Measurements from ENCODE around the gene SPATC1L. TPM values are rescaled to one million over a fixed set of nuclear protein-coding genes. Genes with fewer than 3 reads are reported as not detected.
"Not testable (repeated sequence)": the region's sequence is repeated elsewhere in the genome, so short reads cannot be mapped to it uniquely, and the experiment has no call there.

Gene SPATC1L
- polyA plus RNA-seq, 5 donors: 7.7 to 18.6 (median 11.1) TPM

DNA sequence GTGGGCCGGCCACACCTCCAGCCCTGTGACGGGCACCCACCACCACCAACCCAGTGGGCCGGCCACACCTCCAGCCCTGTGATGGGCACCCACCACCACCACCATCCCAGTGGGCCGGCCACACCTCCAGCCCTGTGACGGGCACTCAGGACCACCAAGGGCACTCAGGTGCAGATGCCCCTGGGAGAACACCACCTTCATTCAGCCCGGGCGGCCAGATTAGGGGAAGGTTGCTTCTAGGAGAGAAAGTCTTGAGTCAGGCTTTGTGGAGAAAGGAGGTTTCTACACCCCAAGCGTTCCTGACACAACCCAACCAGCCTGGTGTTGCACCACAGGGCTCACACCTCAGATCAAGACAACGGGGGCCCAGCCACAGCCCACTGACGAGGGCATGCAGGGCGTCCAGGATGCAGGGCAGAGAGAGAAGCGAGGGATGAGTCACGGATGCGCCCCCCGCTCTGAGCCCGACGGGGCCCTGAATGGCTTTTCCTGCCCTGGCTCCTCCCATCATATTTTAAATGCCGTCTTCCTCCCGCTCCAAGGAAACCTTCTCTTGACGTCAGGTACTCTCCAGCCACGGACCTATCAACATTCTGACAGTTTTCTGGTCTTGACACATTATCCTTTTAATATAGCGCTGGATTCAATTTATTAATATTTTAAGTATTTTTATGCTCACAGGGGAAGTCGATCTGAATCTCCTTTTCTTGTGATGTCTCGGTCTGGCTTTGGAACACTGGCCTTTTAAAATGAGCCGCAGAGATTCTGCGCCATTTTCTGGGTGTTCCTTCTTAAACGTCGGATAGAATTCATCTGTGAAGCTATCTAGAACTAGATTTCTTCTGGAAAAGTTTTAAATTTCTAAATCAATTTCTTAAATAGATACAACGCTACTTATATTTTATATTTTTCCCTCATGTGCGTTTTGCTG lies 631 bp upstream of the SPATC1L start:
- peak; percentile 94 to 95 for DNase-seq

DNA sequence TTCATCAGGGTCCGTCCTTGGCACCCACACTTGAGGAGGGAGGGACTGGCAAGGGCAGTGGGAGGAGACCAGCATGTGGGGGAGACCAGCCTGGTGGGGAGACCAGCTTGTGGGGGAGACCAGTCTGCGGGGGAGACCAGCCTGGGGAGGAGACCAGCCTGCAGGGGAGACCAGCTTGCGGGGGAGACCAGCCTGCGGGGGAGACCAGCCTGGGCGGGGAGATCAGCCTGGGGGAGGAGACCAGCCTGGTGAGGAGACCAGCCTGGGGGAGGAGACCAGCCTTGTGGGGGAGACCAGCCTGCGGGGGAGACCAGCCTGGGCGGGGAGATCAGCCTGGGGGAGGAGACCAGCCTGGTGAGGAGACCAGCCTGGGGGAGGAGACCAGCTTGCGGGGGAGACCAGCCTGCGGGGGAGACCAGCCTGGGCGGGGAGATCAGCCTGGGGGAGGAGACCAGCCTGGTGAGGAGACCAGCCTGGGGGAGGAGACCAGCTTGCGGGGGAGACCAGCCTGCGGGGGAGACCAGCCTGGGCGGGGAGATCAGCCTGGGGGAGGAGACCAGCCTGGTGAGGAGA lies 836 bp downstream of the SPATC1L start:
- not testable (repeated sequence) for DNase-seq

DNA sequence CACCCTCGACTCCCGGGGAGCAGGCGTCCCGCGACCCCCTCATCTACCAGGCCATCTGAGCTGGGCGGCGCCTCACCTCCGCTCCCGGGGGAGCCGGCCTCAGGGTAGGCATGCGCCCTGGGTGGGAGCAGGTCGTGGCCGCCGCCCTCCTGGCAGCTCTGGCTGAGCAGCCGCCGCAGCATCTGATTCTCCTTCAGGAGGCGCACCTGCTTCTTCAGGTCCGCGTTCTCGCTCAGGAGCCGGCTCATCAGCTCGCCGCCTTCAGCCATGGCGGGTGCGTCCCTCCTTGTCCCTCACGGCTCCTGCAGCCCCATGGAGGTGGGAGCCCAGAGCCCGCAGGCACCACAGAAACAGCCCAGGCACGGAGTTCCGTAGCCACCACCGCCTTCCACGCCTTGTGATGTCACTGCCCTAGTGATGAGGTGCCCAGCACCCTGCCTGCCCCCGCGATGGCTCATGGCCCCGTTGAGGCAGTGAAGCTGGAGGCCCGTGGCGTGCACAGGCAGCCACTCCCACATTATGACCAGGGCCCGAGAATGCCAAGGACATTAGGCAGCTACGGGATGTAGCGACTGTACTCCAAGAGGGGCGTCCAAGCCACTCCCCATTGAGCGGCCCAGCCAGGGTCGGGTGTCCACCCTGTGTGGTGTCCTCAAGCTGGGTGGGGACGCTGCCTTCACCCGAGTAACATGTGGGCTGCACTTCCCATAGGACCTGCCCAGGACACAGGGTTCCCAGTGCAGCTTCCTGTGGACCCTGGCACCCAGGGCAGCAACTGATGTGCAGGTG lies 1.5 kb downstream of the SPATC1L start:
- no peak for DNase-seq

DNA sequence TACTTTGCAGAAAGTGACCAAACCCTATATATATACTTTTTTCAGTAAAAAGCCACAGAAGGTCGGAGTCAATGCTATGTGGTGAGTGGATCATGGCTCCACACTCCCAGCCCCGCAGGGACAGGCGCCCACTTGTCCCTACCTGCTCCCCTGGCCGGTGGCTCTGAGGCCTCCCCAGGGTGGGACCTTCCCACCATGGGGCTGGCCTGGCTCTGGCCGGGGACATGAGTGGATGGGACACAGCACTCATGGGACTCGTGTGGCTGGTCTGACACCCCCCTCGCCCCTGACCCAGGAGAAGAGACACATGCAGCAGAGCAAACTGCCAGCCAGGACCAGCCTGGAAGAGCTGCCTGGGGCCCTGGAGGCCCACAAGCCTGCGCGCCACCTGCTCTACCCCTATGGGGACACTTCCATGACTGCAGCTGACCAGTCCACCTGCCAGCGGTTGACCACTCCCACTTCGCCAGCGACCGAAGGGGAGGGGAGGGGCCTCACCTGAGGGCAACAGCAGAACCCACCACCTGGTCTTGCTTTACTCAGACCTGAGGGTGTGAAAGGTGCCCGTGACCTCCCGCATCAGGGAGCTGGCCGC lies 2.2 kb downstream of the SPATC1L start:
- DNase-seq: no peak

DNA sequence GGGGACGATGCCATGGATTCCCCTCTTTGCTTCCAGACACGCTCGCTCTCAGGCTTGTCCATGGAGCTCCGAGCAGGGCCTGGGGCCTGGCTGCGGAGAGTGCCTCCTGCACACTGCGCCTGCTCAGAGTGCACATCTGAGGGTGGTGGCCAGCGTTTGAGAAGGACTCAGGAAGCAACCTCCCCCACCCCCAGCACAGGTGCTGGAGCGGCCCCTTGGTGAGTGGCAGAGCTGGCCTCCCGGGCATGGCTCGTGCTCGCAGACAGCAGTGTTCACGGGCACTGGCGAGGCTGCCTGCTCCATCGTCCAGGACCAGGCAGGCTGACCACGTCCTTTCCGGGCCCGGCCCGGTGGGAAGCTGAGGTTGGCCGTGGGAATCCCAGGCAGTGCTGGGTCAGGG lies 2.8 kb downstream of the SPATC1L start:
- no peak for DNase-seq

DNA sequence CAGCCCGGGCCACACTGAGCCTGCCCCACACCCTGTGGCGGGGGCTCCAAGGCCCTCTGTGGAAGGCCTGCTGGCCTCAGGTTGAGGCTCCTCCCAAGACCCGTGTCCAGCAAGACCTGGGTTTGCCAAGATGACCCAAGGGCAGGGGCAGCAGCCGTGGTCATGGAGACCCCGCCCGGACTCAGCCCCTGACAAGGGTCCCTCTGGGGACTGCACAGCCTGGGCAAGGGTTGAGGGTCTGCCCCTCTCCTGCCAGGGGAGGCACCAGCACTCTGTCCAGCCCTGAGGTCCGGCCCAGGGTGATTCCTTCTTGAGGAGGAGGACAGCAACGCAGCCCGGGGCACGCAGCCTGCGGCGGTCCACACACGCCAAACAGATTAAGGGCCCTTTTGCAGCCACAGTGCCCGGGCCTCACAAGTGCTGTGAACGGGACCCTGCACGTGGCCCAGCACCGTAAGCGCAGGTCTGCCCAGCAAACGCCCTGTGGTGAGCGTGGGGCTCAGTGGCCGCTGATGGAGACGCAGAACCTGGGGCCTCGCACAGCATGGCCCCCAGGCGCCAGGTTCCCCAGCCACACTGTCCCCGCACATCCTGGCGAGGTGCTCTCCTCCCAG lies 3.4 kb downstream of the SPATC1L start:
- no peak for DNase-seq

DNA sequence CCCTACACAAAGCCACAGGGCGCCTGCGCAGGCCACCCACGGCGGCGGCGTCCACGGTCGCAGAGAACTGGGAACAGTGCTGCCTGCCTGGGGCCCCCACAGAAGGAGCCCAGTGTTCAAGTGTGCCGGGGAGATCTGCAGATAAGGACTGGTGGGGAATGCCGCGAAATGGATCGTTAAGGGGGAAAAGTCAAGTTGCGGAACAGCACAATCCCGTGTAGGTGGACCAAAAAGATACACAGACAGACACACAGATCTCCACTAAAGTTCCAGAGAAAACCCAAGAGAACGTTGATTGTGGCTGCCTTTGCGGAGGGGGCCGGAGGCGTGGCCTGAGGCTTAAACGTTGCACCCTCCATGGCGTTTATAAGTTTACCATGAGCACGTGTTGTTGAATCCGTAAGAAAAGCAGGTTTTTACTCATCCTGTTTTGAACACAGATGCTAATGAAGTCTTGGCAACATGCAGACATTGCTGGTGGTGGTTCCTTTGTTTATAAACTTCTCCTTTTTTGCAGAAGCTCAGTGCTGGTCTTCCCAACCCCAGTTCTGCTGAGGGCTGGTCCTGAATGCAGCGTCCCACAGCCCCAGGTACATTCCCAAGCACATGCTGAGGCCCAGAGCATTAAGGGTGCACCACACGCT lies 4.1 kb downstream of the SPATC1L start:
- DNase-seq: no peak

DNA sequence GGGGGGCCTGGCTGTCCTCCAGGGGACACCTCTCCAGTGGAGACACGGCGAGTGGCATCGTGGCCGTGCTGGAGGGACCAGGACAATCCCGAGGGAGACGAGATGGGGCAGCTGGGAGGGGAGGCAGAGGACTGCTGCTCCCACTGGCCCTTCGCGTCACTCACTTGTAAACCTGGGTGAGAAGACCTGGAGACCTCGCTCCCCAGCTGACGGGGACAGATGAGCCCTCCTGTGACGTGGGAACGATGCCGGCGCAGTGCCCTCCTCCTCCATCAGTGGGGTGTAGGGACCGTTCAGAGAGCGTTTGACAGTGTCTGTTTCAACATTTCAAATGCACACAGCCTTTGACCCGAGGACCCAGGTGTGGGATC lies 4.6 kb downstream of the SPATC1L start:
- DNase-seq: no peak

DNA sequence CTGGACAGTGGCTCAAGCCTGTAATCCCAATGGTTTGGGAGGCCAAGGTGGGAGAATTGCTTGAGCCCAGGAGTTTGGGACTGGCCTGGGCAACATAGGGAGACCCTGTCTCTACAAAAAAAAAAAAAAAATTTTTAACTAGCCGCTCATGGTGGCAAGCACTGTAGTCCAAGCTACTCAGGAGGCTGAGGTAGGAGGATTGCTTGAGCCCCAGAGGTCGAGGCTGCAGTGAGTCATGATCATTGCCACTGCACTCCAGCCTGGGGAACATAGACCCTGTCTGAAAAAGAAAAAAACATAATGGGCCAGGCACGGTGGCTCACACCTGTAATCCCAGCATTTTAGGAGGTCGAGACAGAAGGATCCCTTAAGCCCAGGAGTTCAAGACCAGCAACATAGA lies 5.3 kb downstream of the SPATC1L start:
- no peak for DNase-seq

DNA sequence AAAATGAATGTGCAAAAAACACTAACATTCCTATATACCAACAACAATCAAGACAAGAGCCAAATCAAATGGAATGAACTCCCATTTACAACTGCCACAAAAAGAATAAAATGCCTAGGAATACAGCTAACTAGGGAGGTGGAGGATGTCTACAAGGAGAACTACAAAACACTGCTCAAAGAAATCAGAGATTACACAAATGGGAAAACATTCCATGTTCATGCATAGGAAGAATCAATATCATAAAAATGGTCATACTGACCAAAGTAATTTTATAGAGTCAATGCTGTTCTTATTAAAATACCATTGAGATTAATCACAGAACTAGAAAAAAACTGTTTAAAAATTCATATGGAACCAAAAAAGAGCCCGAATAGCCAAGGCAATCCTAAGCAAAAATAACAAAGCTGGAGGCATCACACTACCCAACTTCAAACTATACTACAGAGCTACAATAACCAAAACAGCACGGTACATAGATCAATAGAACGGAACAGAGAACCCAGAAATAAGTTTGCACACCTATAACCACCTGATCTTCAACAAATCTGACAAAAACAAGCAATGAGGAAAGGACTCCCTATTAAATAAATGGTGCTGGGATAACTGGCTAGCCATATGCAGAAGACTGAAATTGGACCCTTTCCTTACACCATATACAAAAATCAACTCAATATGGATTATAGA lies 7.7 kb downstream of the SPATC1L start:
- not testable (repeated sequence) for DNase-seq

DNA sequence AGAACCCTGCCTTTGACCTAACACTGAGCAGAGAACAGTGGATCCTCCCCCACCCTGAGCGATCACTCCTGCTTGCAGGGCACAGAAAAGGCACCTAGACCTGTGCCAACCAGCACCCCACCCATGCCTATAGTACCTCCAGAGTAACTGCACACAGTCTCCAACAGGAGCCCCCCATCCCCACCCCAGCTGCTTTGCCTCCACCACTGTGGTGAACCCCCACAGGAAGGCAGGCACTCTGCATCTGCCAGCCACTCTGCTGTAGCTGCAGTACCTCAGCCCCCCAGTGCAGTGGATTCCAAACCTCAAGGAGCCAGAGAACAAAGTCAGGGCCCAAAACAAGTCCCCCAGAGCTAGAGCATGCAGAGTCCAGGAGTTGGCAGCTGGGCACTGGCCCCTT lies 10.7 kb downstream of the SPATC1L start:
- no peak for DNase-seq

DNA sequence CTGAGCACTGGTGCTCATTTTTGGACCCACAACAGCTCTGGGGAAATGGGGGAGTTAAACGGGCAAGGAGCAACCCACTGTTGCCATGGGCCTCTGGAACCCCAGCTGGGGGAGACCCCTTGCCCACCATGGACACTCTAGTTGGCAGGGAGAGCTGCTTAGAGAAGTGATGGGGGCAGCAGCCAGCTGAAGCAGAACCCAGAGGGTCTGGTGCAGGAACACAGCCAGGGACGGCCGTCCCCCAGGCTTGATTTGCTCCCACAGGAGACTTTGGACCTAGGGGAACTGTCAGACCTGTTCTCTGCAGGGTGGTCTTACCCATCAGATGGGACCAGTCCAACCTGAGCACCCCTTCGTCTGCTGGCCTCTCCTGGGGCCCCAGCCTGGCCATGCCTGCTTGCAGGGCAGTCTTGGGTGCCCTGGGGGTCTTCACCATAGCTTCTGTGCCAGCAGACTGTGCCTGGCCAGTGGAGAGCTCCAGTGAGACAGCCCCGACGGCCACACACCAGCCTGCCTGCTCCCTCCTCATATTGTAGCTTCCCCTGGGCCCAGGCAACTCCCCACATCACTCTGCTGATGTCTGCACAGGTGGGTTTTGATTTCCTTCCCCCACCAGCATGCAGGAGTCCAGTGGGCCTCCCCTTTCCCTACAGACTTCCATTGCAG lies 11.3 kb downstream of the SPATC1L start:
- DNase-seq: no peak

DNA sequence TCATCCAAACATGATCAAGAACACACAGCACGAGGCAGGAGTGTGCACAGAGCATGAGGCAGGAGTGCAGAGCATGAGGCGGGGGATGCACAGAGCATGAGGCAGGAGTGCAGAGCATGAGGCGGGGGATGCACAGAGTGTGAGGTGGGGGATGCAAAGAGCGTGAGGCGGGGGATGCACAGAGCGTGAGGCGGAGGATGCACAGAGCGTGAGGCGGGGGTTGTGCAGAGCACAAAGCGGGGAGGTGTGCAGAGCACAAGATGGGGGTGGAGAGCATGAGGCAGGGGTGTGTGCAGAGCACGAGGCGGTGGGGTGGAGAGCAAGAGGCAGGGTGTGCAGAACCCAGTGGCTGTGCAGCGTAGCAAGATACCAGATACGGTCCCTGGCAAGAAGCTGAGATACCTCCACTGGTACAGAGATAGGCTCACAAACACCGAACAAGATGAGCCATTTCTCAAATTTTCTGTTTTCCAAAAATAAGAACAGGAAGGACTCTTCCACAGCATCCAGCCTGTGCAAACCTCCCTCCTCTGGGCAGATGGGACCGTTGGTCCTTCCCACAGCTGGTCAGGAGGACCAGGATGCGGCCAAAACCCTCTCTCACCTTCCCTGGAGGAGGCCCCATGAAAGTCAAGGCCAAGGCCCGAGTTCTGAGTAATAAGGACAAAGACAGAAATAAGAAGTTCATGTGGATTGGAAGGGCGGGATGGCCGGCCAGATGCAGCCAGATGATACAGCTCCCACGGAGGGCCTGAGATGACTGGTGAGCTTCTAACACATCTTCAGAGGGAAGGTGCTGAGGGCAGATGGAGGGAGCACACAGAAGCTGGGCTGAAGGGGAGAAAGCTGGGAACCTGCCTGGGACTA lies 12.0 kb downstream of the SPATC1L start:
- no peak for DNase-seq

DNA sequence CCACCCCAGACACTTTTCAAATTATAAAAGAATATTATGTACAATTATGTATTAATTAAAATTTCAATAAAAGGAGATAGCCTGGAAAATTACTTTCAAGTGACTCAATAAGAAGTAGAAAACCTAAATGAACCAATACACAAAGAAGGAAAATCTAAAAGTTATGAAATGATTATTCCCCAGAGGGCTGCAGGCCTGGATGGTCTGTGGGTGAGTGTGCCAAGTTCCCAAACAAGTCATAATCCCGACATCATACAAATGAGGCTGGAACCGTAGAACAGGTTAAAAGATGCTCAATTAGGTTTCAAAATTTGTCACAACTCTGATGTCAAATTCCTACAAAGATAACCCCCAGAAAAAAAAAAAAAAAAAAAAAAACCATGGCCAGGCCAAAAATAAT lies 12.7 kb downstream of the SPATC1L start:
- no peak for DNase-seq

DNA sequence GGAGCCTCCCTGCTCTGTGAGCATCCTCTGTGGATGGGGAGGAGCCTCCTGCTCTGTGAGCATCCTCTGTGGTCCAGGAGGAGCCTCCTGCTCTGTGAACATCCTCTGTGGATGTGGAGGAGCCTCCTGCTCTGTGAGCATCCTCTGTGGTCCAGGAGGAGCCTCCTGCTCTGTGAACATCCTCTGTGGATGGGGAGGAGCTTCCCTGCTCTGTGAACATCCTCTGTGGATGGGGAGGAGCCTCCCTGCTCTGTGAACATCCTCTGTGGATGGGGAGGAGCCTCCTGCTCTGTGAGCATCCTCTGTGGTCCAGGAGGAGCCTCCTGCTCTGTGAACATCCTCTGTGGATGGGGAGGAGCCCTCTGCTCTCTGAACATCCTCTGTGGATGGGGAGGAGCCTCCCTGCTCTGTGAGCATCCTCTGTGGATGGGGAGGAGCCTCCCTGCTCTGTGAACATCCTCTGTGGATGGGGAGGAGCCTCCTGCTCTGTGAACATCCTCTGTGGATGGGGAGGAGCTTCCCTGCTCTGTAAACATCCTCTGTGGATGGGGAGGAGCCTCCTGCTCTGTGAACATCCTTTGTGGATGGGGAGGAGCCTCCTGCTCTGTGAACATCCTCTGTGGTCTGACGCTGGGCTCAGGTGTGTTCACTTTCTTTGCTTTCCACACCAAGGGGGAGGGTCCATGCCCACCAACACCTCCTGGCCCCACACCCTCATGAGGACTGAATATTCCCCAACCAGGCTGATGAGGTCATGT lies 13.6 kb downstream of the SPATC1L start:
- not testable (repeated sequence) for DNase-seq

DNA sequence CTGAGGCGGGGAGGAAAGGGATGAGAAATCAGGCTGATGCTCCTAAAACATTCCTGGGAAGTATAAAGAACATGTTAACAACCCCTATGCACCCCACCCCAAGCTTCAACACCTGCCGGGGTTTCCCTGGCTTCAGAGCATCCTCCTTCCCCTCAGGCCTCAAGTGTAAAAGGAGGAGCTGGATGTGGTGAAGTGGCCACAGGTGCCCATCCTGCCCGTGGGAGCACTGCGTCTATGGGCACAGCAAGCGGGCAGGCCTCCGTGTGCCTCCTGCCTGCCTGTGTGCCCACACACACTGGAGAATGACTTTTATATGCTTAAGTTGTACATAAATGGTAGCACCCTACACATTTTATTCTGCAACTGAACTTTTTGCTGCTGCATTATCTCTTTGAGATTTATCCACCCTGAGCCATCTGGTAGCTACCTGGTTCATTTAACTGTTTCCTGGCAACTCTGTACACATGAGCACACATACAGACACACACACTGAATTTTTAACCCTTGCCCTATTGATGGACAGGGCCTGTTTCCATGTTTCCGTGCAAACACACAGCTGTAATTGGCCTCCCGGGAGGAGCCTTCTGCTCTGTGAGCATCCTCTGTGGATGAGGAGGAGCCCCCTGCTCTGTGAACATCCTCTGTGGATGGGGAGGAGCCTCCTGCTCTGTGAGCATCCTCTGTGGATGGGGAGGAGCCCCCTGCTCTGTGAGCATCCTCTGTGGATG lies 15.4 kb downstream of the SPATC1L start:
- DNase-seq: no peak

DNA sequence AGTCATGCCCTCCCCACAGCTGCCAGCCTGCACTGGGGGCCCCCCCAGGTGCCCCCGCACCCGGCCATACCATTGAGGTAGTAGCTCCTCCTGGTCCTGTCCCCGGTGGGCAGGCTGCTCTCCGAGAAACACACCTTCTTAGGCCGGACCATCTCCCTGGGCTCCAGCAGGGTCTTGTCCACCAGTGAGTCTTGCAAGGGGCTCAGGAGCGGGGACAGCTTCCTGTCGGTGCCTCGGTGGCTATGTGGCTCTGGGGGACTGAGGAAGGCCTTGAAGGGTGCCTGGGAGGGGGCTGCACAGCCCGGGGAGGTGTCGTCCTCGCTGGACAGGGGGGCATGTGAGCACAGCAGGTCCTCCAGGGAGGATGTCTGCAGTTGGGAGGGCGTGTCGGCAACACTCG lies 16.0 kb downstream of the SPATC1L start:
- DNase-seq: no peak

DNA sequence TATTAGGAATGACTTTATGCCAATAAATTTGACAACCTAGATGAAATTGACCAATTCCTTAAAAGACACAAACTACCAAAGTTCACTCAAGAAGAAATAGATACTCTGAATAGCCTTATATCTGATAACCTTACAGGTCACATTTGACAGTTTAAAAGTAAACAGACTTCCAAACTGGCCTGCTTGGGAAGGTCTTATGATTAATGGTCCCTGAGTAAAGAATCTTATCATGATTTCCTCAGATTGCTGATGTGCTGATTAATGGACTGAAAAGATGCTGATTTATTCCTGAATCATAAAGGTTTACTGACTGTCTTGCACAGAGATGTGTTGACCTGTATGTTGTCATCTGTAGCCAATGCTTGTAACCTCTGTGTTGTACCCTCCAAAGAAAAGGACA lies 19.2 kb downstream of the SPATC1L start:
- no peak for DNase-seq
